ENCODE measurements around the gene FLT1.

- TF ChIP-seq, protein P1, sequence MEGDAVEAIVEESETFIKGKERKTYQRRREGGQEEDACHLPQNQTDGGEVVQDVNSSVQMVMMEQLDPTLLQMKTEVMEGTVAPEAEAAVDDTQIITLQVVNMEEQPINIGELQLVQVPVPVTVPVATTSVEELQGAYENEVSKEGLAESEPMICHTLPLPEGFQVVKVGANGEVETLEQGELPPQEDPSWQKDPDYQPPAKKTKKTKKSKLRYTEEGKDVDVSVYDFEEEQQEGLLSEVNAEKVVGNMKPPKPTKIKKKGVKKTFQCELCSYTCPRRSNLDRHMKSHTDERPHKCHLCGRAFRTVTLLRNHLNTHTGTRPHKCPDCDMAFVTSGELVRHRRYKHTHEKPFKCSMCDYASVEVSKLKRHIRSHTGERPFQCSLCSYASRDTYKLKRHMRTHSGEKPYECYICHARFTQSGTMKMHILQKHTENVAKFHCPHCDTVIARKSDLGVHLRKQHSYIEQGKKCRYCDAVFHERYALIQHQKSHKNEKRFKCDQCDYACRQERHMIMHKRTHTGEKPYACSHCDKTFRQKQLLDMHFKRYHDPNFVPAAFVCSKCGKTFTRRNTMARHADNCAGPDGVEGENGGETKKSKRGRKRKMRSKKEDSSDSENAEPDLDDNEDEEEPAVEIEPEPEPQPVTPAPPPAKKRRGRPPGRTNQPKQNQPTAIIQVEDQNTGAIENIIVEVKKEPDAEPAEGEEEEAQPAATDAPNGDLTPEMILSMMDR (conservative IDR thresholded peaks at IDR 0.05 in 1 of 2, IDR thresholded peaks at IDR 0.05 in 1 of 2; ENCODE audit: extremely low read depth in 1 of 2, insufficient read depth in 1 of 2, low read depth in 1 of 2, low read length in 2 of 2), result no peak
- TF ChIP-seq EZH2 (IDR thresholded peaks at IDR 0.05; ENCODE audit: borderline replicate concordance, low read length), result no peak
These were observed 2.4 kb upstream of the FLT1 start for GRCh38 chr13:28497143-28497876.

Measured in mammary epithelial cell (primary cell).